Neural cell (in vitro differentiated cells): ENCODE measurements around the gene ADH7.

Source experiments
- CTCF ChIP-seq: fragments of 450-650 bp; IDR thresholded peaks from 2 replicates; pipeline ENCODE4 v1.5.1; 2014; ENCODE audit warnings: antibody characterized with exemption, mild to moderate bottlenecking, moderate library complexity; ENCODE audit not compliant: poor library complexity, severe bottlenecking
- EZH2 ChIP-seq: fragments of 200-600, 300-800 bp; shearing (Covaris generic), sonication (generic); IDR thresholded peaks from 2 replicates; pipeline ENCODE4 v1.6.1; 2014; ENCODE audit warnings: antibody characterized with exemption, low read length, borderline replicate concordance, mild to moderate bottlenecking; ENCODE audit not compliant: insufficient read depth, poor library complexity, severe bottlenecking
- RAD21 ChIP-seq: fragments of 450-650 bp; conservative IDR thresholded peaks from 2 replicates; pipeline ENCODE4 v1.6.1; 2014; ENCODE audit warnings: antibody characterized with exemption, mild to moderate bottlenecking, moderate library complexity
- REST ChIP-seq: IDR thresholded peaks from 2 replicates; pipeline ENCODE4 v1.6.1; 2012; ENCODE audit warnings: borderline replicate concordance
- SMC3 ChIP-seq: fragments of 450-650 bp; conservative IDR thresholded peaks from 2 replicates; pipeline ENCODE4 v1.6.1; 2014; ENCODE audit warnings: antibody characterized with exemption, mild to moderate bottlenecking, moderate library complexity; ENCODE audit not compliant: poor library complexity

GRCh38 chr4:99458911-99459447 lies 23.8 kb upstream of the ADH7 start:
- TF ChIP-seq CTCF (no peak), SMC3 (no peak), REST (no peak), RAD21 (no peak), EZH2 (no peak)
